Subcutaneous adipose tissue (tissue), 4 donors: ENCODE data around the gene PDK4. TPM values are rescaled to one million over a fixed set of nuclear protein-coding genes. Genes with fewer than 3 reads are reported as not detected.

ENCODE experiments used
- total RNA-seq, 4 donors: library from RNA; depleted of rRNA; stranded (reverse); fragments of >200 nt; gene quantifications; one replicate each; pipeline ENCODE4 v1.1.0, GENCODE V29; 2016
- TF ChIP-seq, protein P1 (sequence below): fragments of 450-650 bp; IDR thresholded peaks from one replicate; pipeline ENCODE4 v1.5.1; 2016; ENCODE audit warnings: low read depth, mild to moderate bottlenecking, control low read depth, antibody characterized with exemption, moderate library complexity

Gene PDK4
- total RNA-seq, 4 donors from 2014 or later: 644 to 2,300 (median 1,753) TPM

DNA sequence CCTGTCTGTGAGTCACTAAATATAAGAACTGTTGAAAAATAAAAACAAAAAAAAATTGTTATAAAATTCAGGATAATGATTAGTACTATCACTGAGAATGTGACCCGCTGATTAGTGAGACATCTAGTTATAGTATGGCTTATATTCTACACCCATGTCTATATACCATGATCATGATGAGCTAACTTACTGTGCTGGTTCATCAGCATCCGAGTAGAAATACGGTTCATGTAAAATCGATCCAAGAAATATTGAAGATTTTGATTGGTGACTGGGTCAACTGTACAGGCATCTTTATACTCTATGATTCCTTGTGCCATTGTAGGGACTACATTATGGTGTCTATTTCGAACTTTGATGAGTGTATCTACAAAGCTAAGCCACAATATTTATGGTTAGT, 3.7 kb downstream of the PDK4 start:
- TF ChIP-seq, protein P1, sequence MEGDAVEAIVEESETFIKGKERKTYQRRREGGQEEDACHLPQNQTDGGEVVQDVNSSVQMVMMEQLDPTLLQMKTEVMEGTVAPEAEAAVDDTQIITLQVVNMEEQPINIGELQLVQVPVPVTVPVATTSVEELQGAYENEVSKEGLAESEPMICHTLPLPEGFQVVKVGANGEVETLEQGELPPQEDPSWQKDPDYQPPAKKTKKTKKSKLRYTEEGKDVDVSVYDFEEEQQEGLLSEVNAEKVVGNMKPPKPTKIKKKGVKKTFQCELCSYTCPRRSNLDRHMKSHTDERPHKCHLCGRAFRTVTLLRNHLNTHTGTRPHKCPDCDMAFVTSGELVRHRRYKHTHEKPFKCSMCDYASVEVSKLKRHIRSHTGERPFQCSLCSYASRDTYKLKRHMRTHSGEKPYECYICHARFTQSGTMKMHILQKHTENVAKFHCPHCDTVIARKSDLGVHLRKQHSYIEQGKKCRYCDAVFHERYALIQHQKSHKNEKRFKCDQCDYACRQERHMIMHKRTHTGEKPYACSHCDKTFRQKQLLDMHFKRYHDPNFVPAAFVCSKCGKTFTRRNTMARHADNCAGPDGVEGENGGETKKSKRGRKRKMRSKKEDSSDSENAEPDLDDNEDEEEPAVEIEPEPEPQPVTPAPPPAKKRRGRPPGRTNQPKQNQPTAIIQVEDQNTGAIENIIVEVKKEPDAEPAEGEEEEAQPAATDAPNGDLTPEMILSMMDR: no peak

DNA sequence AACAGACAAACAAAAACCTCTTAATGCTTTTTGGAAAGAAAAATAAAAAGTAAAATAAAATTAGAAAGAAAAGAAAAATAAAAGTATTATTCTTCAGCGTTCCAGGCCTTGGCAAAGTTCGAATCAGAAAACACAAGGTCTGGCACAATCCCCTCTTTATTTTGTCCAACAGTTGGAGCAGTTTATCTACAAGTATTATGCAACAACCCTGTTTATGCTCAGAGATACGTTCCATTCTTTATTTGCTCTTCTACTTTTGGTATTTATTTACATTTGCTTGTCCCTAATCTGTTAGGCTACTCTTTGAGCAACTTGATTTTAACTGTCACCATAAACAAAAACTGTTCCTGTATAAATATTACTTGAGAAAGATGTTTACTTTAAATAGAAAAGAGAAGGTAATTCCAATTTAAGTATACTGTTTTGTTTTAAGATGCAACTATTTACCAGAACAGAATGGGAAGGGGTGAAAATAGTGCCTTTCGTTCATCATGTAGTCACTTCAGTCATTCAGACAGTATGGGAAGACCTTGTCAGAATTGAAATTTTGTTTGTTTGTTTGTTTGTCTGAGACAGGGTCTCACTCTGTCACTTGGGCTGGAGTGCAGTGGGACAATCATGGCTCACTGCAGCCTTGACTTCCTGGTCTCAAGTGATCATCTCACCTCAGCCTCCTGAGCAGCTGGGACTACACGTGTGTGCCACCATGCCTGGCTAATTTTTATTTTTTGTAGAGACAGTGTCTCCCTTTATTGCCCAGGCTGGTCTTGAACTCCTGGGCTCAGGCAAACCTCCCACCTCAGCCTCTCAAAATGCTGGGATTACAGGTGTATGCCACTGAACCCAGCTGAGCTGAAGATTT, 5.7 kb downstream of the PDK4 start:
- TF ChIP-seq, protein P1: no peak

DNA sequence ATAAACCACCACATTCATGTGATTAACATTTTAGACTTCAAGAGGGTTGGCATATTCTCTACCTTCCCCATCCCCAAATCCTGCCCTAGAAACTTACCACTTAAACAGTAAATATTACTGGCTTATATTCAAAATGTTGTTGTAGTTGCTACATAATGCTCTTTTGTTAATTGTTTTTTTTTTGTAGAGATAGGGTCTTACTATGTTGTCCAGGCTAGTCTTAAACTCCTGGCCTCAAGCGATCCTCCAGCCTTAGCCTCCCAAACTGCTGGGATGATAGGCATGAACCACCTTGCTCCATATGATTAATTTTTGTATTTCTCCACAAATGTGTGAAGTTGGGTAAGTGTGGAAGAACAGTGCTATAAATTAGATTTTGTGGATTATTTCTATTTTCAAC, 6.5 kb downstream of the PDK4 start:
- TF ChIP-seq, protein P1: no peak

DNA sequence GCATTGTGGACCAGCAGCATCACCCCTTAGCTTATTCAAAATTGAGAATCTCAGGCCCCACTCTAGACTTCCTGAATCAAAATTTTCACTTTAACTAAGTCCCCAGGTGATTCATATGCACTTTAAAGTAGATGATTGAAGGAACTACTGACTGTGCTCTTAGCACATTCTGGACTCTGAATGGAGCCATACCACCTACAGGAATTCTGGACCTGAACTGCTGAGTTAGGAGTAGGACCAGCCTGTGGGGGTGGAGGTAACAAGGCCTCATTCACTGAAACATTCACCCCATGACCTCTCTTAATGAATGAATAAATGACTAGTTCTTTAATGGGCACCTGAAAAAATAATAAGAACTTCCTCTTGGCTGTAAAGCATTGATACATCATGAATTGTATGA, 7.3 kb downstream of the PDK4 start:
- TF ChIP-seq, protein P1: no peak

DNA sequence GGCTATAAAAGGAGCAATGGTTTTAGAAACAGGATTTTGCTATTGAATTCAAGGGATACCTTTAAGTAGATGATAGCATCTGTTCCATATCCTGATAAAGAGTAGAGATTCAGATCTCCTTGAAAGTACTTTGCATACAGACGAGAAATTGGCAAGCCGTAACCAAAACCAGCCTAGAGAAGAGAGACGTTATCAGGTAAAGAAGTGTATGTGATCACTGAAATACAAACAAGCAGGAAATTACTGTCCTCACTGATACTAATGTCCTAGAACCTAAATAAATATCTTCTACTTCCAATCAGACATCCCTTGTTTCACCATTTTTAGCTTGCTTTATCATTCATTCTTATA, 9.4 kb downstream of the PDK4 start:
- TF ChIP-seq, protein P1: no peak

DNA sequence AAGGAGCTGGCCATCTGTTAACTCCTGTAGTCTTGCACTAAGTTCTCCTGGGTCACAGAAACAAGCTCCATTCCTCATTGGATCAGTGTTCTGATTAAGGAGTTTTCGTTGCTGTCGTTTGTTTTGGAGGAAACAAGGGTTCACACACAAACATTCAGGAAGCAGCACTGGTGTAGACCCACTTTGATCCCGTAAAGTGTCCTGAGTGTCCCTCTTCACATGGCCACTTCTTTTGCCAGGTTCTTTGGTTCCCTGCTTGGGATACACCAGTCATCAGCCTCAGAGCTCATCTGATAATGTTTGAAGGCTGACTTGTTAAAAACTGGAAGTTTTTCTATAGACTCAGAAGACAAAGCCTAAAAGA, 10.9 kb downstream of the PDK4 start:
- TF ChIP-seq, protein P1: no peak

DNA sequence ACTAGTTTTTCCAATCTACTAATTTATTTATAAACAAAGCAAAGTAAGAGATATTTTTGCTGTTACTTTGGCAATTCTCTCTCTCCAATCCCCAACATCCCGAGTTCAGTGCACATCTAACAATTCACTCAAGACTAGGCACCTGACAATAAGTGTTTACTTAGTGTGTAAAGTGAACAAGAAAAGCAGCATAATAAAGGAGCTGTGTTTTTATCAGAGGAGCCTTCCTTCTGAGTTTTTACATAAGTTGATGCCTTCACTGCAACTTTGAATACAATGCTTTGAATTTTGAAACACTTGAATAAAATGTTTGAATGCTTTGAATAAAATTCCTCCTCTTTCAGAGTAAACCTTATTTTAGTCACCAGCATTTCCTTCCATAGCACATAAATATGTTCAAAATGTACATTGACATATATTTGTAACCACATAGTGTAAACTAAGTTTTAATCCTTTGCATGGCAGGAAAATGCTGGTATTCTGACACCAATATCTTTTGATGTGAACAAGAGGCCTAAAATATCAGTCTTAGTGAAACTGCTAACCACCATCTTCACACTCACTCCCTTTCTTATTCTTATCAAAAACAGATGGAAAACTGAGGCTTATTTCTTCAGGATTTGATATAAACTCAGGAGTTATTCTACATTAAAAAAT, 11.4 kb downstream of the PDK4 start:
- TF ChIP-seq, protein P1: no peak
